Small intestine (tissue), 4 donors: Measurements from ENCODE around the gene BTN3A1. TPM values are rescaled to one million over a fixed set of nuclear protein-coding genes. Genes with fewer than 3 reads are reported as not detected.

ENCODE experiments used
- polyA plus RNA-seq, 4 donors: library from polyadenylated mRNA; stranded (reverse) in 3 of 4; unstranded in 1 of 4; fragments of 200-250 nt in 3 of 4; fragments of 120-200 nt in 1 of 4; gene quantifications; one replicate each; pipeline versions ENCODE4 v1.2.1 to v1.2.3, GENCODE V29; 2013
- donor health status: healthy with polysubstance abuse.
- donor health status: Bipolar disorder and iron deficiency.
- donor health status: healthy.

The BTN3A1 gene
- polyA plus RNA-seq, 4 donors, result 9.2 to 44.5 (median 15.6) TPM

Other genes starting within 250 kb of the BTN3A1 start
- 10 to 100 TPM; 17.7 to 37.1 (median 33.2) TPM for gene BTN3A2, start 37.1 kb upstream of the BTN3A1 start, polyA plus RNA-seq
- 1 to 10 TPM in 3 of 4 donors, under 1 TPM in 1; 0.89 to 7.1 (median 4.7) TPM for gene BTN2A2, start 19.2 kb upstream of the BTN3A1 start, polyA plus RNA-seq
- gene BTN3A3, start 38.2 kb downstream of the BTN3A1 start, polyA plus RNA-seq, result 10 to 100 TPM in 3 of 4 donors, 1 to 10 TPM in 1; 8.9 to 19.6 (median 13.3) TPM
- 10 to 100 TPM; 15.4 to 25.4 (median 18.4) TPM for gene BTN2A1, start 55.7 kb downstream of the BTN3A1 start, polyA plus RNA-seq
- gene BTN1A1, start 98.0 kb downstream of the BTN3A1 start, polyA plus RNA-seq, result under 1 TPM in 2 of 4 donors, not detected in 2; 0.15 to 0.48 TPM
- 10 to 100 TPM; 47.0 to 62.7 (median 59.4) TPM for gene HMGN4, start 136.1 kb downstream of the BTN3A1 start, polyA plus RNA-seq
- 10 to 100 TPM; 16.4 to 20.9 (median 17.8) TPM for gene ABT1, start 194.7 kb downstream of the BTN3A1 start, polyA plus RNA-seq